GM12891 (cell line): ENCODE results near the gene TRIM33.

ENCODE experiments used
- POLR2A ChIP-seq: IDR thresholded peaks from 2 replicates; pipeline ENCODE4 v1.6.1; 2011; ENCODE audit warnings: low read depth, low read length, control low read depth
- POLR2AphosphoS5 ChIP-seq: IDR thresholded peaks from 2 replicates; pipeline ENCODE4 v1.6.1; 2011; ENCODE audit warnings: low read depth, low read length, control low read depth
- TAF1 ChIP-seq: IDR thresholded peaks from 2 replicates; pipeline ENCODE4 v1.6.1; 2011; ENCODE audit warnings: low read depth, low read length, control low read depth

DNA sequence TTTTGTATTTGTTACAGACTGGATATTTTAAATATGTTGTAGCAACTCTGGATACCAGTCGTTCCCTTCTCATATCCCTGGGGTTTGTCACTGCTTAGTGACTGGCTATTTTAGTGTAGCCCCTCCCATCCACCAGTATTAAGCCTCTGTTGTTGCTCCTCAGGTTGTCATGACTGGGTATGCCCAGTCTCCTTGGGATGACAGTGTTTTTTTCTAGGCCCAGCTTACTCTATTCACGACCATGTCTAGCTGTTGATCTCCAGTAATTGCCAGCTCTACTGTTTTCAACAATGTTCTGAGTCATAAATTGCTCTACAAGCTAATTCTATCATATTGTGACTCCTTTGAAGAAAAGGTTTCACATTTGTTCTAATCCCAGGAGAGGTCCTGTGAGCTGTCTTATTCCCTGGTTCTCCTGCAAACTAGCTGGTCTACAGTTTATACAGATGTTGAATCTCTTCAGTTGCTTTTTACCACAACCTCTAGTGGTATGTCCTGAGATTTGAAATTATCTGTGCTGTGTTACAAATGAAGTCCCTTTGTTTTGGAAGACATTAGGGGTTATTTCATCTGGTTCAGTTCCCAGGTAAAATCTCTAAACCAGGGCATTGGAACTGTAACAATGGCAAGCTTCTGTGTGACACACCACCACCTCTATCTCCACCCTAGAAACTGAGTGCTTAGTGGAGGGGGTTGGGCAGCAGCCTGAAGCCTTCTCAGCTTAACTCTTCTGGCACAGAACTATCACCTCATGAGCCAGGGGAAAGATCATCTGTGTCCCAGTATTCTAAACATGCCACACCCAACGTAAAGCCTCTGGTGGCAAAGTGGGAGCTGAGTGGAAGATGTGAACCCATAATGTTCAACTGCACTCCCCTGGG, 124.6 kb downstream of the TRIM33 start:
- no peak for TF ChIP-seq TAF1
- TF ChIP-seq POLR2AphosphoS5: no peak
- TF ChIP-seq POLR2A: no peak
